K562 (cell line): ENCODE results near the gene SCRG1. TPM values are rescaled to one million over a fixed set of nuclear protein-coding genes. Genes with fewer than 3 reads are reported as not detected.

Experiments used
- CHD1 ChIP-seq: fragments of 200-600 bp; sonication (generic); IDR thresholded peaks from one replicate; pipeline ENCODE4 v1.6.1; 2012; ENCODE audit warnings: mild to moderate bottlenecking, moderate library complexity, low read length, inconsistent platforms
- CREB1 ChIP-seq, 2 experiments: sonication (generic) in 1 of 2; formaldehyde crosslinking in 1 of 2; IDR thresholded peaks; 2 replicates each; pipeline versions ENCODE4 v1.6.1 to v1.8.0; 2012 to 2022; ENCODE audit warnings: inconsistent platforms in 1 of 2, mild to moderate bottlenecking in 1 of 2, missing genetic modification reagents in 1 of 2, moderate library complexity in 1 of 2
- CTBP1 ChIP-seq: fragments of 450-650 bp; IDR thresholded peaks from 2 replicates; pipeline ENCODE4 v1.6.1; 2016; ENCODE audit warnings: borderline replicate concordance
- GATAD2B ChIP-seq: fragments of 450-650 bp; IDR thresholded peaks from 2 replicates; pipeline ENCODE4 v1.6.1; 2017; ENCODE audit warnings: mild to moderate bottlenecking, borderline replicate concordance
- PTRF ChIP-seq: fragments of 450-650 bp; IDR thresholded peaks from 2 replicates; pipeline ENCODE4 v1.6.1; 2016; ENCODE audit warnings: mild to moderate bottlenecking, missing genetic modification characterization, missing compliant biosample characterization
- SAP30 ChIP-seq: fragments of 200-600 bp; sonication (generic); IDR thresholded peaks from 2 replicates; pipeline ENCODE4 v1.6.1; 2012; ENCODE audit warnings: borderline replicate concordance, low read depth, mild to moderate bottlenecking, moderate library complexity, low read length, control low read depth, inconsistent platforms; ENCODE audit not compliant: insufficient read depth, poor library complexity, severe bottlenecking
- XRCC5 ChIP-seq: fragments of 200-400 bp; formaldehyde crosslinking; IDR thresholded peaks from 2 replicates; pipeline ENCODE4 v1.6.1; 2017; ENCODE audit warnings: low read depth, mild to moderate bottlenecking, low read length
- ZC3H4 ChIP-seq: sonication (generic); formaldehyde crosslinking; IDR thresholded peaks from 2 replicates; pipeline ENCODE4 v1.9.0; 2021; ENCODE audit warnings: missing genetic modification reagents, borderline replicate concordance
- ZFP36 ChIP-seq: fragments of 150-350 bp; IDR thresholded peaks from 2 replicates; pipeline ENCODE4 v1.6.1; 2018; ENCODE audit warnings: low read length, low read depth; ENCODE audit not compliant: partially characterized antibody
- ZNF263 ChIP-seq: sonication (generic); formaldehyde crosslinking; IDR thresholded peaks from 2 replicates; pipeline ENCODE4 v1.8.0; 2022; ENCODE audit warnings: mild to moderate bottlenecking, missing genetic modification reagents, borderline replicate concordance
- polyA plus RNA-seq, 8 experiments: library from polyadenylated mRNA; depleted of rRNA in 4 of 8; stranded (reverse) in 5 of 8; unstranded in 3 of 8; fragments of >200 nt; fragmentation: Nextera tagmentation in 2 of 8; fragmentation: Illumina TruSeq in 1 of 8; extraction: Ambion mirVana in 2 of 8; extraction: Trizol in 1 of 8; gene quantifications; 2 replicates each; pipeline versions ENCODE4 v1.2.1 to v1.2.3, GENCODE V29; 2011 to 2014; ENCODE audit warnings: inconsistent platforms in 1 of 8, missing spikeins in 1 of 8
- total RNA-seq, 7 experiments: library from RNA; depleted of rRNA in 6 of 7; stranded (reverse); fragments of >200 nt in 6 of 7; fragmentation: Illumina TruSeq in 2 of 7; extraction: Trizol in 2 of 7; gene quantifications; 2 replicates each; pipeline versions ENCODE4 v1.2.1 to v1.2.3, GENCODE V29; 2011 to 2021; ENCODE audit warnings: low replicate concordance in 1 of 7

The SCRG1 gene
- total and polyA plus RNA-seq, 9 of the 15 experiments (the other 6 are each of a cell fraction or from before 2014, with no cell fraction given): 0.01 TPM; not detected in 7

- peak; percentile 55; the same call in 1 of the 2 replicates for TF ChIP-seq GATAD2B
- no peak for TF ChIP-seq CREB1 (IDR thresholded peaks at IDR 0.05)
- TF ChIP-seq CREB1 (CRISPR knock-in tag; IDR thresholded peaks at IDR 0.05): peak; percentile 36; the same call in 1 of the 2 replicates
- peak; percentile 95 for TF ChIP-seq CHD1
- TF ChIP-seq SAP30: peak; percentile 15
- 0 out of 2 replicates have a peak, but pooled peaks have one; percentile 21 for TF ChIP-seq CTBP1
- TF ChIP-seq PTRF (tag): no peak
- TF ChIP-seq ZNF263: peak; percentile 64
- TF ChIP-seq ZC3H4 (CRISPR knock-in tag): no peak
- 0 out of 2 replicates have a peak, but pooled peaks have one; percentile 24 for TF ChIP-seq XRCC5
- no peak for TF ChIP-seq ZFP36
These were observed 27.4 kb downstream of the SCRG1 start (continued) for GRCh38 chr4:173371292-173372192.
